NB4 (cell line): ENCODE measurements around the gene GPR148.

Experiments
- MYC ChIP-seq: IDR thresholded peaks from 2 replicates; pipeline ENCODE4 v1.6.1; 2011; ENCODE audit warnings: low read depth, low read length
- POLR2A ChIP-seq: IDR thresholded peaks from 2 replicates; pipeline ENCODE4 v1.6.1; 2011; ENCODE audit warnings: mild to moderate bottlenecking; ENCODE audit not compliant: insufficient read length; ENCODE audit errors: extremely low read depth
- TF ChIP-seq, protein P1 (sequence below): IDR thresholded peaks from one replicate; pipeline ENCODE4 v1.5.1; 2012; ENCODE audit warnings: low read depth, low read length
- TF ChIP-seq, protein P2 (sequence below): IDR thresholded peaks from 2 replicates; pipeline ENCODE4 v1.6.1; 2011; ENCODE audit warnings: low read depth, low read length

GRCh38 chr2:130769343-130769907 lies 40.6 kb downstream of the GPR148 start:
- TF ChIP-seq MYC = no peak
- TF ChIP-seq, protein P1, sequence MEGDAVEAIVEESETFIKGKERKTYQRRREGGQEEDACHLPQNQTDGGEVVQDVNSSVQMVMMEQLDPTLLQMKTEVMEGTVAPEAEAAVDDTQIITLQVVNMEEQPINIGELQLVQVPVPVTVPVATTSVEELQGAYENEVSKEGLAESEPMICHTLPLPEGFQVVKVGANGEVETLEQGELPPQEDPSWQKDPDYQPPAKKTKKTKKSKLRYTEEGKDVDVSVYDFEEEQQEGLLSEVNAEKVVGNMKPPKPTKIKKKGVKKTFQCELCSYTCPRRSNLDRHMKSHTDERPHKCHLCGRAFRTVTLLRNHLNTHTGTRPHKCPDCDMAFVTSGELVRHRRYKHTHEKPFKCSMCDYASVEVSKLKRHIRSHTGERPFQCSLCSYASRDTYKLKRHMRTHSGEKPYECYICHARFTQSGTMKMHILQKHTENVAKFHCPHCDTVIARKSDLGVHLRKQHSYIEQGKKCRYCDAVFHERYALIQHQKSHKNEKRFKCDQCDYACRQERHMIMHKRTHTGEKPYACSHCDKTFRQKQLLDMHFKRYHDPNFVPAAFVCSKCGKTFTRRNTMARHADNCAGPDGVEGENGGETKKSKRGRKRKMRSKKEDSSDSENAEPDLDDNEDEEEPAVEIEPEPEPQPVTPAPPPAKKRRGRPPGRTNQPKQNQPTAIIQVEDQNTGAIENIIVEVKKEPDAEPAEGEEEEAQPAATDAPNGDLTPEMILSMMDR = no peak
- TF ChIP-seq POLR2A = no peak
- TF ChIP-seq, protein P2, sequence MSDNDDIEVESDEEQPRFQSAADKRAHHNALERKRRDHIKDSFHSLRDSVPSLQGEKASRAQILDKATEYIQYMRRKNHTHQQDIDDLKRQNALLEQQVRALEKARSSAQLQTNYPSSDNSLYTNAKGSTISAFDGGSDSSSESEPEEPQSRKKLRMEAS = no peak
